A549 (cell line): ENCODE measurements around the gene SPAG6.
A peak's percentile ranks its signal among the peaks of the same experiment; 100 is the strongest.

Experiments used
- BHLHE40 ChIP-seq: IDR thresholded peaks from 2 replicates; pipeline ENCODE4 v1.6.1; 2012; ENCODE audit warnings: low read depth, low read length, inconsistent platforms
- CTCF ChIP-seq: fragments of >200 bp; sonication (Bioruptor Twin); formaldehyde crosslinking; IDR thresholded peaks from 3 replicates; pipeline ENCODE4 v1.5.1; 2016
- E2F6 ChIP-seq: IDR thresholded peaks from 2 replicates; pipeline ENCODE4 v1.6.1; 2012; ENCODE audit warnings: low read depth, borderline replicate concordance
- EHF ChIP-seq: fragments of 250-450 bp; sonication (Bioruptor Pico); IDR thresholded peaks from 2 replicates; pipeline ENCODE4 v1.5.0; 2020; ENCODE audit warnings: mild to moderate bottlenecking
- EP300 ChIP-seq, 2 experiments: fragments of >200 bp; sonication (Bioruptor Twin); formaldehyde crosslinking; IDR thresholded peaks; 2 replicates in 1 of 2; 3 replicates in 1 of 2; pipeline ENCODE4 v1.6.1; 2016 to 2017
- HDAC2 ChIP-seq: fragments of 200-600 bp; sonication (generic); IDR thresholded peaks from 2 replicates; pipeline ENCODE4 v1.6.1; 2016
- HOXA7 ChIP-seq: fragments of 250-450 bp; sonication (Bioruptor Pico); IDR thresholded peaks from 2 replicates; pipeline ENCODE4 v1.5.0; 2020; ENCODE audit warnings: mild to moderate bottlenecking, moderate library complexity
- JUNB ChIP-seq: fragments of >200 bp; sonication (Bioruptor Twin); formaldehyde crosslinking; IDR thresholded peaks from 2 replicates; pipeline ENCODE4 v1.6.1; 2016
- KDM1A ChIP-seq: fragments of 200-600 bp; sonication (generic); IDR thresholded peaks from 2 replicates; pipeline ENCODE4 v1.6.1; 2016; ENCODE audit warnings: low read depth, mild to moderate bottlenecking
- MAFK ChIP-seq: fragments of 450-650 bp; IDR thresholded peaks from 2 replicates; pipeline ENCODE4 v1.6.1; 2014; ENCODE audit not compliant: partially characterized antibody
- POLR2AphosphoS2 ChIP-seq: conservative IDR thresholded peaks from 2 replicates; pipeline ENCODE4 v1.6.1; 2012; ENCODE audit warnings: low read length, improper control_type of control experiment, inconsistent platforms
- RAD21 ChIP-seq, 2 experiments: fragments of >200 bp in 1 of 2; sonication (Bioruptor Twin) in 1 of 2; formaldehyde crosslinking in 1 of 2; IDR thresholded peaks in 1 of 2; conservative IDR thresholded peaks in 1 of 2; 2 replicates in 1 of 2; 3 replicates in 1 of 2; pipeline ENCODE4 v1.6.1; 2012 to 2018; ENCODE audit warnings: inconsistent platforms in 1 of 2
- REST ChIP-seq: fragments of 200-600 bp; sonication (generic); IDR thresholded peaks from 2 replicates; pipeline ENCODE4 v1.6.1; 2016; ENCODE audit warnings: antibody characterized with exemption, mild to moderate bottlenecking, moderate library complexity
- RFX5 ChIP-seq: fragments of 450-650 bp; IDR thresholded peaks from 2 replicates; pipeline ENCODE4 v1.7.1; 2014; ENCODE audit warnings: antibody characterized with exemption, mild to moderate bottlenecking, moderate library complexity

GRCh38 chr10:22364407-22365140, 19.3 kb downstream of the SPAG6 start:
- no peak for TF ChIP-seq CTCF
- TF ChIP-seq HDAC2 = no peak
- TF ChIP-seq MAFK = peak; percentile 47
- no peak for TF ChIP-seq RFX5
- TF ChIP-seq EP300 (IDR thresholded peaks at IDR 0.05) = no peak
- TF ChIP-seq JUNB = no peak
- TF ChIP-seq REST = no peak
- no peak for TF ChIP-seq HOXA7 (CRISPR knock-in tag)
- TF ChIP-seq BHLHE40 = no peak
- TF ChIP-seq POLR2AphosphoS2 = no peak
- no peak for TF ChIP-seq RAD21 (conservative IDR thresholded peaks at IDR 0.05 in 1 of 2, IDR thresholded peaks at IDR 0.05 in 1 of 2)
- no peak for TF ChIP-seq EHF
- TF ChIP-seq E2F6 = no peak
- no peak for TF ChIP-seq KDM1A
